Stomach (tissue), 9 donors: ENCODE results near the gene POLL. TPM values are rescaled to one million over a fixed set of nuclear protein-coding genes. Genes with fewer than 3 reads are reported as not detected.
A peak's percentile ranks its signal among the peaks of the same experiment; 100 is the strongest.

ENCODE experiments used
- DNase-seq, 2 donors: peaks; one replicate each; pipeline versions ENCODE4 v3.0.0 to v3.0.0-alpha.2; 2013 to 2019
- H3K27ac ChIP-seq, 5 donors: fragments of 200-600 bp in 4 of 5; sonication (generic) in 4 of 5; one replicate each; pipeline ENCODE4 v1.5.1; 2013 to 2019; ENCODE audit warnings: mild to moderate bottlenecking in 1 of 5, moderate library complexity in 1 of 5
- H3K27me3 ChIP-seq, 3 donors: fragments of 200-600 bp; sonication (generic); one replicate each; pipeline ENCODE4 v1.5.1; 2017 to 2019; ENCODE audit warnings: mixed run types in 1 of 3
- H3K36me3 ChIP-seq, 4 donors: fragments of 200-600 bp; sonication (generic); 1 replicate in 3 of 4; 2 replicates in 1 of 4; pipeline ENCODE4 v1.5.1; 2016 to 2019
- H3K4me1 ChIP-seq, 4 donors: fragments of 200-600 bp; sonication (generic); one replicate each; pipeline ENCODE4 v1.5.1; 2016 to 2019
- H3K4me3 ChIP-seq, 4 donors: fragments of 200-600 bp; sonication (generic) in 3 of 4; one replicate each; pipeline ENCODE4 v1.5.1; 2016 to 2019; ENCODE audit warnings: mild to moderate bottlenecking in 1 of 4
- H3K9me3 ChIP-seq, 4 donors: fragments of 200-600 bp; sonication (generic); one replicate each; pipeline ENCODE4 v1.5.1; 2016 to 2019
- CTCF ChIP-seq, 7 experiments: fragments of 450-650 bp in 4 of 7; fragments of 200-600 bp in 3 of 7; sonication (generic) in 3 of 7; IDR thresholded peaks; one replicate each; pipeline ENCODE4 v1.5.1; 2016 to 2019; ENCODE audit warnings: antibody characterized with exemption in 7 of 7, control low read depth in 2 of 7, mild to moderate bottlenecking in 1 of 7
- EP300 ChIP-seq: sonication (generic); formaldehyde crosslinking; IDR thresholded peaks from one replicate; pipeline ENCODE4 v1.6.1; 2017; ENCODE audit warnings: antibody characterized with exemption
- POLR2A ChIP-seq, 4 donors: fragments of 450-650 bp; IDR thresholded peaks; one replicate each; pipeline ENCODE4 v1.6.1; 2016; ENCODE audit warnings: antibody characterized with exemption in 4 of 4, control low read depth in 2 of 4, mild to moderate bottlenecking in 1 of 4, moderate library complexity in 1 of 4
- POLR2AphosphoS5 ChIP-seq, 3 donors: sonication (generic); formaldehyde crosslinking; IDR thresholded peaks; one replicate each; pipeline ENCODE4 v1.6.1; 2016; ENCODE audit warnings: antibody characterized with exemption in 3 of 3
- WGBS, 5 donors: extraction: QIAGEN DNeasy Blood & Tissue Kit in 3 of 5; methylation state at CpG; one replicate each; pipeline versions ENCODE4 v1.1.5 to v1.1.7; 2013 to 2018; 5-methylcytosine and 5-hydroxymethylcytosine counted together
- intact Hi-C: fragments of 100-400 bp; cut with DNase I; formaldehyde crosslinking; loops from one replicate; pipeline ENCODE4 v1.15.1; 2023; ENCODE audit warnings: low total_unique reads
- polyA plus RNA-seq, 3 donors: library from polyadenylated mRNA; stranded (reverse); fragments of 200-250 nt; gene quantifications; one replicate each; pipeline ENCODE4 v1.2.3, GENCODE V29; 2013
- total RNA-seq, 5 donors: library from RNA; depleted of rRNA; stranded (reverse); fragments of >200 nt; gene quantifications; one replicate each; pipeline versions ENCODE4 v1.1.0 to v1.2.3, GENCODE V29; 2014 to 2016
- donor health status: healthy with polysubstance abuse.
- donor health status: Bipolar disorder and iron deficiency.
- donor health status: healthy.

Gene POLL
- total and polyA plus RNA-seq, 8 donors: 12.9 to 122 (median 34.2) TPM

GRCh38 chr10:101566333-101567164, 21.5 kb downstream of the POLL start:
- peaks cover 17 to 93% (median 51%) of the 10 kb centered on the region in 3 donors for H3K27me3 ChIP-seq

GRCh38 chr10:101565936-101566332, 22.1 kb downstream of the POLL start:
- no peak for TF ChIP-seq POLR2A (IDR thresholded peaks at IDR 0.05)
- TF ChIP-seq CTCF (IDR thresholded peaks at IDR 0.05): no peak
- TF ChIP-seq EP300: no peak
- no peak for TF ChIP-seq POLR2AphosphoS5 (IDR thresholded peaks at IDR 0.05)
- peak in 1 of 2 donors; percentile 37 for DNase-seq
- Histone ChIP-seq H3K27me3 (peaks cover 17 to 95% (median 51%) of the 10 kb centered on the region in 3 donors), H3K27ac (no peak overlapping the region), H3K36me3 (no peaks in the 10 kb centered on the region), H3K4me1 (peaks cover 25 to 28% (median 27%) of the 10 kb centered on the region in 4 donors), H3K4me3 (no peak overlapping the region), H3K9me3 (no peaks in the 10 kb centered on the region)
- WGBS, 5 donors: 52 to 61% (median 57%) methylated on average over 8 of the region's 8 CpGs
- intact Hi-C loops: no loop called here

More at GRCh38 chr10:101566333-101567164, 21.5 kb downstream of the POLL start:
- Histone ChIP-seq H3K27ac (no peak overlapping the region), H3K9me3 (no peaks in the 10 kb centered on the region), H3K4me3 (peak overlapping the region in 3 of 4 donors; percentile 17 to 40 (median 19)), H3K36me3 (no peaks in the 10 kb centered on the region), H3K4me1 (peaks cover 25 to 31% (median 30%) of the 10 kb centered on the region in 4 donors)
- WGBS, 5 donors: 9 to 25% (median 12%) methylated on average over 23 to 59 of the region's 59 CpGs
- no peak for TF ChIP-seq POLR2A (IDR thresholded peaks at IDR 0.05)
- TF ChIP-seq CTCF (IDR thresholded peaks at IDR 0.05): no peak
- no peak for TF ChIP-seq POLR2AphosphoS5 (IDR thresholded peaks at IDR 0.05)
- TF ChIP-seq EP300: no peak
- peak in 1 of 2 donors; percentile 70 for DNase-seq
- intact Hi-C loops: no loop called here

- no peak overlapping the region for H3K27ac ChIP-seq
- H3K36me3 ChIP-seq: no peaks in the 10 kb centered on the region
- no peaks in the 10 kb centered on the region for H3K9me3 ChIP-seq
- TF ChIP-seq EP300 (no peak), POLR2A (IDR thresholded peaks at IDR 0.05) (no peak), POLR2AphosphoS5 (IDR thresholded peaks at IDR 0.05) (no peak), CTCF (IDR thresholded peaks at IDR 0.05) (no peak)
- peaks cover 17 to 95% (median 51%) of the 10 kb centered on the region in 3 donors for H3K27me3 ChIP-seq
- WGBS, 5 donors: 79 to 84% (median 80%) methylated on average over 5 of the region's 5 CpGs
- H3K4me1 ChIP-seq: peaks cover 20 to 23% (median 22%) of the 10 kb centered on the region in 4 donors
- H3K4me3 ChIP-seq: no peak overlapping the region
- no peak for DNase-seq
- intact Hi-C loops: no loop called here
Observed at GRCh38 chr10:101565370-101565900, 22.6 kb downstream of the POLL start.

GRCh38 chr10:101564490-101564991, 23.5 kb downstream of the POLL start:
- H3K4me3 ChIP-seq: no peak overlapping the region
- intact Hi-C loops: no loop called here
- no peaks in the 10 kb centered on the region for H3K36me3 ChIP-seq
- peaks cover 14 to 98% (median 46%) of the 10 kb centered on the region in 3 donors for H3K27me3 ChIP-seq
- H3K4me1 ChIP-seq: peaks cover 11 to 14% (median 14%) of the 10 kb centered on the region in 4 donors
- no peak for DNase-seq
- H3K27ac ChIP-seq: no peak overlapping the region
- 69 to 82% (median 81%) methylated on average over 11 to 15 of the region's 15 CpGs for WGBS, 5 donors
- TF ChIP-seq EP300 (no peak), POLR2AphosphoS5 (IDR thresholded peaks at IDR 0.05) (no peak), CTCF (IDR thresholded peaks at IDR 0.05) (no peak), POLR2A (IDR thresholded peaks at IDR 0.05) (no peak)
- H3K9me3 ChIP-seq: no peaks in the 10 kb centered on the region
